GM19043 (cell line): Measurements from ENCODE around the gene ITGB1BP1.

Experiments
- ATAC-seq: cut with Tn5 transposase; IDR thresholded peaks from one replicate; pipeline ENCODE4 v1.9.1; 2021; ENCODE audit warnings: low read depth; ENCODE audit not compliant: unreplicated experiment

The ITGB1BP1 gene

GRCh38 chr2:9423100-9423921, at the start of gene ITGB1BP1, which contains the start of gene CPSF3:
Gene ITGB1BP1, minus strand, starts transcription at chr2:9423528. Its CDS starts 4,831 bp downstream, at chr2:9418697.
Gene CPSF3, plus strand, starts transcription at chr2:9423654. Its CDS starts 120 bp downstream, at chr2:9423774.
- ATAC-seq, result peak; percentile 79

DNA sequence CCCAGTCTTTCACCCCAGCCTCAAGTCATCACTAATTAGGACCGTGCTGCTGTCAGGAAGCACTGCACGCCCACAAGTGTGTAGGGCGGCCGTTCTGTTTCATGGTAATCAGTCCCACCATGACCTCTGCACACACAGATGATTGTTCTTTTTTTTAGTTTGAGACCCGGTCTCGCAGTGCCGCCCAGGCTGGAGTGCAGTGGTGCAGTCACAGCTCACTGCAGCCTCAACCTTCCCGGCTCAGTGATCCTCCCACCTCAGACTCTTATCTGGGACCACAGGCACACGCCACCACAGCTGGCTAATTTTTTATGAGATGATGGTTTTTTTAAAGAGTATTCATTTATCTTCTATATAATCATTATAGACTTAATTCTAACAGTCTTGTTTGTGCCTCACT, 49.2 kb upstream of the ITGB1BP1 start:
- ATAC-seq, result no peak

GRCh38 chr2:9471206-9471605, 47.9 kb upstream of the ITGB1BP1 start:
- ATAC-seq, result no peak

DNA sequence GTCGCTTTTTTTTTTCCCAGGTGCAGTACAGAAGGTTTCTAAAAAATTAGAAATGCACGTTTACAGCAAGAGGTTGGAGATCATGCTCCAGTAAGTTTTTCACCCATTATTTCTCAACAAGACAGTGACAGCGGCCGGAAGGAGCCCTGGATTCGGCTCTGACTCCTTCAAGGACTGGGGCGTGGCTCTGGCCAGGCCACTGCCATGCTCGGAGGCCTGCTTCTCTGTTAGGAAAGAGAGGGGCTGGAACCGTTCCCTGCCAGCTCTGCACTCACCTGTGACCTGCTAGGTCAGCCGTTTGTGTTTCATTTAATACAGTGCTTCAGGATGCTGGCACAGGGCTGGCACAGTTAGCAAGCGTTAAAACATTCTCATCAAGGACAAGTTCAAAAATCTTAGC, 44.4 kb upstream of the ITGB1BP1 start:
- ATAC-seq, result no peak

- no peak for ATAC-seq
Observed at GRCh38 chr2:9466147-9466683, 42.9 kb upstream of the ITGB1BP1 start.

DNA sequence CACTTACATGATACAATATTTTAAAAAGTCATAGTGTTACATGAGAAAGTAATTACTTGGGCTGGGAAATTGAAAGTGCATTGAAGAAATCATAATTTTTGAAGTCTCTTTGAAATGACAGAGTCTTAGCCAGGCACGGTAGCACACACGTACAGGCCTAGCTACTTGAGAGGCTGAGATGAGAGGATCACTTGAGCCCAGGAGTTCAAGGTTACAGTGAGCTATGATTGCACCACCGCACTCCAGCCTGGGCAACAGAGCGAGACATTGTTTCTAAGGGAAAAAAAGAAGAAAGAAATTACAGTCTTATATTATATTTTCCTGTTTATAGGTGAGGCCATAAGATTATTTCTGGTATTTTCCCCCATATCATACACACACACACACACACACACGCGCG, 41.8 kb upstream of the ITGB1BP1 start:
- no peak for ATAC-seq

GRCh38 chr2:9463698-9464034, 40.3 kb upstream of the ITGB1BP1 start:
- ATAC-seq, result no peak

- ATAC-seq, result no peak
Observed at GRCh38 chr2:9462886-9463697, 39.8 kb upstream of the ITGB1BP1 start.

- no peak for ATAC-seq
Observed at GRCh38 chr2:9462313-9462712, 39.0 kb upstream of the ITGB1BP1 start.

DNA sequence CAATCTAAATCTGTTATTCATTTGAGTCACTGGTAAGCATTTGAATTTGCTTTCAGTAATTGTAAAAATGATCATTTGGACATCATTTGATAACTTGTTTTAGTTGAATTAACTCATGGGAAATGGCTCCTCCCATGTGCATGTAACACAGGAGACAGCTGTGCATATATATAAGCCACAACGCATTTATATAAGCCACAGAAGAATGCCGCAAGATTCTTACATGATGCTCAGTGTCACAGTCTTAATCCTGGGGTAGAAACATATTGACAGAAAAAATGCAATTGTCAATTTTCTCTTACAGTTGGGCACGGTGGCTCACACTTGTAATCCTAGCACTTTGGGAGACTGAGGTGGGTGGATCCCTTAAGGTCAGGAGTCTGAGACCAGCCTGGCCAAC, 37.8 kb upstream of the ITGB1BP1 start:
- no peak for ATAC-seq

- ATAC-seq, result no peak
Observed at GRCh38 chr2:9460441-9461017, 37.2 kb upstream of the ITGB1BP1 start.

- no peak for ATAC-seq
Observed at GRCh38 chr2:9451231-9451630, 27.9 kb upstream of the ITGB1BP1 start.

GRCh38 chr2:9445089-9445488, 21.8 kb upstream of the ITGB1BP1 start:
- no peak for ATAC-seq

GRCh38 chr2:9443526-9443925, 20.2 kb upstream of the ITGB1BP1 start:
- no peak for ATAC-seq

- ATAC-seq, result no peak
Observed at GRCh38 chr2:9441556-9441955, 18.2 kb upstream of the ITGB1BP1 start.

DNA sequence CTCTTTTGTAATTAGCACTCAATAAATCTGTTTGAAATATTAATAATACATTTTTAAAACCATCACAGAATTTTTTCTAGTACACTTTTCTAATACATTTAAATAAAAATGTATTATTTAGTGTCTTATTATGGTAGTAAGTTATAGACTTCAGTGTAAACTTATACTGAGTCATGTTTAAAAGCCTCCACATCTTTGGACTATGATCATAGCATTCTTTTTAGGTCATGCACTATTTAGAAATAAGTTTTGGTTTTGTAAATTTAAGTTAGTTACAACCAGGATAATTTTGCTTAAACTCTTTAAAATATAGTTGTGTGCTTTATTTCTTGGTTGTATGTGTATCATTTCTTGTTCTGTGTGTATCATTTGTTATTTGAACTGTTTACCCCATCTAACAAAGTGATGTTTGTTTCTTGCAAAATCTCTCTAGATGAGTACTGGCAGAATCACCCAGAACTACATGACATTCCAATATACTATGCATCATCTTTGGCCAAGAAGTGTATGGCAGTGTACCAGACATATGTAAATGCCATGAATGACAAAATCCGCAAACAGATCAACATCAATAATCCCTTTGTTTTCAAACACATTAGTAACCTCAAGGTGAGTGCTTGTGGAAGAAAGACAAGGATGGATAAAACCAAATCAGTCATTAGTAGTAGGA, 16.9 kb upstream of the ITGB1BP1 start:
- no peak for ATAC-seq

DNA sequence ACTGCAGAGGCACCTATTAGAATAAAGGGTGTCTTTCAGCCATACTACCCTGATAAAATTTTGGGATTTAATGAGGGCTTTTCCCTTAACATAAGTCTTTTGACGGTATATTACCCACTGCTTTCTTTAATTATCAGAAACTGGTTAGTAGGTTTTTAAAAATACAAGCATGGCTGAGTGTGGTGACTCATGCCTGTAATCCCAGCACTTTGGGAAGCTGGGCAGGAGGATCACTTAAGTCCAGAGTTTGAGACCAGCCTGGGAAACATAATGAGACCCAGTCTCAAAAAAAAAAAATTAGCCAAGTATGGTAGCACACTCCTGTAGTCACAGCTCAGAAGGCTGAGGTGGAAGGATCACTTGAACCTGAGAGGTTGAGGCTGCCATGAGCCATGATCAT, 16.2 kb upstream of the ITGB1BP1 start:
- no peak for ATAC-seq

DNA sequence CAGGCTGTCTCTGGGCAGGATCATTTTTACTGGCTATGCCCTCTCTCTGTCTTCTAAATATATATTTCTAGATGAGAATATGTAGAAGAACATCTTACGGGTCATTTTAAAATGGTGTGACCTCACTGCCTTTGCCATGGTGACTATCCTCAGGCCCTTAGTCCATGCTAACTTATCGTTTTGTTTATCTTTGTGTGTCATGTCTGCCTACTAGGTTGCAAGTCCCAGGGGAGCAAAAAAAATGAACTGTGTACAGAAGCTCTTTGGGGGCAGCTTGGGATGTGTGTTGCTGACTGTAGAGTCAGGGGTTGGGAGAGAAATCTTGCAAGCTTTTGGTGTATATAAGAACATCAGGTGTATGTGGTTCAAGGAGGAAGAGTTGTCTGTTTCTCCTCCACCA, 11.2 kb upstream of the ITGB1BP1 start:
- ATAC-seq, result no peak

GRCh38 chr2:9430316-9431293, 7.3 kb upstream of the ITGB1BP1 start:
- no peak for ATAC-seq
